ENCODE measurements around the gene ESAM. TPM values are rescaled to one million over a fixed set of nuclear protein-coding genes. Genes with fewer than 3 reads are reported as not detected.

The ESAM gene
- total and polyA plus RNA-seq, 10 of the 15 experiments (the other 5 are each of a cell fraction or from before 2014, with no cell fraction given), result 2.7 to 43.6 (median 19.5) TPM

GRCh38 chr11:124801014-124801413 lies 38.9 kb upstream of the ESAM start (continued):
- no peak for TF ChIP-seq CTCF (IDR thresholded peaks at IDR 0.05 in 2 of 3, conservative IDR thresholded peaks at IDR 0.05 in 1 of 3; ENCODE audit: control insufficient read depth in 2 of 3, extremely low read depth in 1 of 3, insufficient read depth in 1 of 3, low read depth in 3 of 3, low read length in 3 of 3)
- TF ChIP-seq IRF5 (IDR thresholded peaks at IDR 0.05; ENCODE audit: borderline replicate concordance), result no peak

- Histone ChIP-seq H2AFZ (ENCODE audit: control insufficient read depth, low read depth, low read length) (peak within 1 kb of the TSS; percentile 76), H3K4me1 (ENCODE audit: control insufficient read depth, insufficient read depth, low read length) (peaks cover 9% of the 10 kb centered on the region), H4K20me1 (ENCODE audit: control insufficient read depth, insufficient read depth) (no peaks in the 10 kb centered on the region), H3K9ac (ENCODE audit: control insufficient read depth, insufficient read depth, low read length) (peak within 1 kb of the TSS; percentile 81), H3K27ac (ENCODE audit: control insufficient read depth, insufficient read depth) (peak within 1 kb of the TSS; percentile 94), H3K4me2 (ENCODE audit: control insufficient read depth, insufficient read depth) (peak within 1 kb of the TSS; percentile 97), H3K9me3 (replicated peaks; ENCODE audit: control insufficient read depth, insufficient read depth, low read length) (no peaks in the 10 kb centered on the region), H3K4me3 (peak within 1 kb of the TSS; percentile 84), H3K79me2 (ENCODE audit: control insufficient read depth, insufficient read depth, low read length) (peaks cover 51% of the 10 kb centered on the region), H3K27me3 (replicated peaks in 1 of 2; ENCODE audit: control insufficient read depth in 2 of 2, insufficient read depth in 2 of 2, low read length in 1 of 2) (peaks cover 0 to 1% of the 10 kb centered on the region in 2 experiments; a peak in 1 of 4 replicates), H3K36me3 (ENCODE audit: control insufficient read depth in 2 of 2, insufficient read depth in 2 of 2, low read length in 1 of 2) (no peaks in the 10 kb centered on the region)
- in situ Hi-C loops (cut with MboI) (no loop called here), intact Hi-C loops (cut with micrococcal nuclease; ENCODE audit: unreplicated experiment) (loop anchor here (2.0 kb wide), 1 partner anchor 36 kb away; no protein-coding TSS in a partner anchor)
- peak; percentile 95 for ATAC-seq
- under 1% methylated on average over 55 of the region's 62 CpGs for WGBS (ENCODE audit: insufficient coverage, insufficient replicate concordance, low lambda C conversion rate, missing lambda C conversion rate)
- ChIA-PET RAD21 (ENCODE audit: unreplicated experiment) (interaction anchor here (0.5 to 3.0 kb wide), 6 partner anchors 34 to 1943 kb away, joined by 3 to 11 read pairs (median 4); partner anchors contain the start of genes SIAE and SPA17), CTCF (interaction anchor here (0.6 to 11.5 kb wide), 11 partner anchors 8 to 178 kb away, joined by 3 to 272 read pairs (median 6); partner anchors contain the start of genes ESAM and TBRG1), POLR2A (interaction anchor here (0.9 to 1.4 kb wide), 3 partner anchors 42 to 178 kb away, joined by 3 read pairs; partner anchors contain the start of gene TBRG1), SMC1A (ENCODE audit: uncharacterized antibody, unreplicated experiment) (interaction anchor here (0.6 to 2.5 kb wide), 9 partner anchors 9 to 1086 kb away, joined by 3 to 11 read pairs (median 4); no protein-coding TSS in a partner anchor)
- TSS peak; percentile 87 for BruUV-seq (replicated peaks)
- FAIRE-seq, result no peak
- DNase-seq (ENCODE audit: low read depth, low spot score), result no peak
- no peak for TF ChIP-seq CHD4 (IDR thresholded peaks at IDR 0.05)
- no peak for TF ChIP-seq ZNF24 (IDR thresholded peaks at IDR 0.05)
- no peak for TF ChIP-seq MYC (IDR thresholded peaks at IDR 0.05; ENCODE audit: insufficient read depth, insufficient read length, insufficient replicate concordance, low read length, severe bottlenecking)
- no peak for TF ChIP-seq MLLT1 (IDR thresholded peaks at IDR 0.05)
- peak in 1 of 2 experiments; percentile 48; a peak in 2 of 4 replicates for TF ChIP-seq BHLHE40 (IDR thresholded peaks at IDR 0.05; ENCODE audit: borderline replicate concordance in 1 of 2, low read depth in 2 of 2, low read length in 1 of 2)
- TF ChIP-seq BACH1 (IDR thresholded peaks at IDR 0.05; ENCODE audit: borderline replicate concordance), result peak; percentile 77; the same call in 1 of the 2 replicates
- TF ChIP-seq RBBP5 (conservative IDR thresholded peaks at IDR 0.05), result no peak
- TF ChIP-seq STAT1 (conservative IDR thresholded peaks at IDR 0.05), result 0 out of 2 replicates have a peak, but pooled peaks have one; percentile 33
- no peak for TF ChIP-seq TCF7 (IDR thresholded peaks at IDR 0.05; ENCODE audit: borderline replicate concordance)
- peak; percentile 78 for TF ChIP-seq NBN (IDR thresholded peaks at IDR 0.05)
- TF ChIP-seq IRF5 (IDR thresholded peaks at IDR 0.05; ENCODE audit: borderline replicate concordance), result no peak
- peak; percentile 75 for TF ChIP-seq RELA (IDR thresholded peaks at IDR 0.05; ENCODE audit: borderline replicate concordance, partially characterized antibody)
Measured at GRCh38 chr11:124800226-124800929, 38.3 kb upstream of the ESAM start, which contains the start of gene MSANTD2. MSANTD2 (minus strand) TSS chr11:124800406; CDS start chr11:124800380, 26 bp downstream.

All from GM12878 (cell line).